ENCODE measurements around the gene CAMK1.

DNA sequence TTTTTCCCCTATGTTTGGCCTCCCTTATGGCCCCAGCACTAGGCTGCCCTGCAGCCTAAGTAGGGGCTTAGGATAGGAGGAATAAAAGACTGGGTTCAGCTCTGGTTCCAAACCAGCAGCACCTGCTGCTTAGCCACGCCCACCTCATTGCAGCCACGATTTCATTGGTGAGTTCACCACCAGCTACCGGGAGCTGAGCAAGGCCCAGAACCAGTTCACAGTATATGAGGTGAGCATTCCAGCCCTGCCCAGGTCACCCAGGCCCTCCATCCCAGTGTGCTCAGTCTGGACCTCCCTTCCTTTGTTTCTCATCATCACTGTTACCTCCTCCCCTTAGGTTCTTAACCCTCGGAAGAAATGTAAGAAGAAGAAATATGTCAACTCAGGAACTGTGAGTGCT is 54.6 kb downstream of the CAMK1 start:
- no peak for TF ChIP-seq CTCF (IDR thresholded peaks at IDR 0.05; ENCODE audit: low read depth, low read length, poor library complexity, severe bottlenecking)
- TF ChIP-seq EZH2phosphoT487 (IDR thresholded peaks at IDR 0.05; ENCODE audit: borderline replicate concordance, low read length): no peak
